Body of pancreas (tissue), 4 donors: ENCODE results near the gene TP53BP2.

Experiments used
- POLR2A ChIP-seq, 3 donors: fragments of 450-650 bp; IDR thresholded peaks; one replicate each; pipeline ENCODE4 v1.6.1; 2016; ENCODE audit warnings: antibody characterized with exemption in 3 of 3, mild to moderate bottlenecking in 2 of 3
- TF ChIP-seq, protein P1 (sequence below), 7 experiments: fragments of 450-650 bp in 4 of 7; fragments of 200-600 bp in 3 of 7; sonication (generic) in 3 of 7; IDR thresholded peaks; one replicate each; pipeline ENCODE4 v1.5.1; 2016 to 2019; ENCODE audit warnings: antibody characterized with exemption in 7 of 7

DNA sequence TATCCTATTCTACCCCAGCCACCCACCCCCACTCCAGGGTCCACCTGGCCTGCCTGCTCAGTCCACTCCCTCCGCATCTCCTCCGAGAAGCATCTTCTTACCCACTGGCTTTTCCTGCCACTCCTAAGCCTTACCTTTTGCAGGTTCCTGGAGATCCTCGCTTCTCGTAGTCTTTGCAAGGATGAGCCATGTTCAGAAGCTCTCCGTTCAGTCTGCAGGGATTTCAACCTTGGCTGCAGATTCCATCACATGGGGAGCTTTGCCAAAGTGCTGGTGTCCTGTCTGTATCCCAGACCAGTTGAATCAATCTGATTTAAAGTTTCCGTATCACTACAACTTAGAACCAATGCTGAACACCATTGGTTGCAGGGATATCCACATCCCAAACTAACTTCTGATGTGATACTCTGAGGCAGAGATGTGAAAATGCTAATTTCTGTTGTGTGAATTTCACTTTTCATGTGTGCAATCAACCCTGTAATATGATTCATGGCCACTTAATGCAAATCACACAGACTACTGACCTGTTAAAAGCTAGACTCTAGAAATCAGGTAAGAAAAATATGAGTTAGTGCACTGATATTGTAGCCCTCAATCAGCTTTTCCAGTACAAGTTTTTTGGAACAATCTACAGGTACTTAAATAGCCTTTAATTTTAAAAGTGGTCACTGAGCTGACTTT is 71.5 kb downstream of the TP53BP2 start:
- TF ChIP-seq, protein P1, sequence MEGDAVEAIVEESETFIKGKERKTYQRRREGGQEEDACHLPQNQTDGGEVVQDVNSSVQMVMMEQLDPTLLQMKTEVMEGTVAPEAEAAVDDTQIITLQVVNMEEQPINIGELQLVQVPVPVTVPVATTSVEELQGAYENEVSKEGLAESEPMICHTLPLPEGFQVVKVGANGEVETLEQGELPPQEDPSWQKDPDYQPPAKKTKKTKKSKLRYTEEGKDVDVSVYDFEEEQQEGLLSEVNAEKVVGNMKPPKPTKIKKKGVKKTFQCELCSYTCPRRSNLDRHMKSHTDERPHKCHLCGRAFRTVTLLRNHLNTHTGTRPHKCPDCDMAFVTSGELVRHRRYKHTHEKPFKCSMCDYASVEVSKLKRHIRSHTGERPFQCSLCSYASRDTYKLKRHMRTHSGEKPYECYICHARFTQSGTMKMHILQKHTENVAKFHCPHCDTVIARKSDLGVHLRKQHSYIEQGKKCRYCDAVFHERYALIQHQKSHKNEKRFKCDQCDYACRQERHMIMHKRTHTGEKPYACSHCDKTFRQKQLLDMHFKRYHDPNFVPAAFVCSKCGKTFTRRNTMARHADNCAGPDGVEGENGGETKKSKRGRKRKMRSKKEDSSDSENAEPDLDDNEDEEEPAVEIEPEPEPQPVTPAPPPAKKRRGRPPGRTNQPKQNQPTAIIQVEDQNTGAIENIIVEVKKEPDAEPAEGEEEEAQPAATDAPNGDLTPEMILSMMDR (IDR thresholded peaks at IDR 0.05): no peak
- no peak for TF ChIP-seq POLR2A (IDR thresholded peaks at IDR 0.05)
